T-helper 22 cell (primary cell): Measurements from ENCODE around the gene MEIOSIN.
"Not testable (repeated sequence)": the region's sequence is repeated elsewhere in the genome, so short reads cannot be mapped to it uniquely, and the experiment has no call there.

Source experiments
- DNase-seq: peaks from one replicate; pipeline ENCODE4 v3.0.0-alpha.2; 2020; ENCODE audit warnings: low read depth

Gene MEIOSIN

DNA sequence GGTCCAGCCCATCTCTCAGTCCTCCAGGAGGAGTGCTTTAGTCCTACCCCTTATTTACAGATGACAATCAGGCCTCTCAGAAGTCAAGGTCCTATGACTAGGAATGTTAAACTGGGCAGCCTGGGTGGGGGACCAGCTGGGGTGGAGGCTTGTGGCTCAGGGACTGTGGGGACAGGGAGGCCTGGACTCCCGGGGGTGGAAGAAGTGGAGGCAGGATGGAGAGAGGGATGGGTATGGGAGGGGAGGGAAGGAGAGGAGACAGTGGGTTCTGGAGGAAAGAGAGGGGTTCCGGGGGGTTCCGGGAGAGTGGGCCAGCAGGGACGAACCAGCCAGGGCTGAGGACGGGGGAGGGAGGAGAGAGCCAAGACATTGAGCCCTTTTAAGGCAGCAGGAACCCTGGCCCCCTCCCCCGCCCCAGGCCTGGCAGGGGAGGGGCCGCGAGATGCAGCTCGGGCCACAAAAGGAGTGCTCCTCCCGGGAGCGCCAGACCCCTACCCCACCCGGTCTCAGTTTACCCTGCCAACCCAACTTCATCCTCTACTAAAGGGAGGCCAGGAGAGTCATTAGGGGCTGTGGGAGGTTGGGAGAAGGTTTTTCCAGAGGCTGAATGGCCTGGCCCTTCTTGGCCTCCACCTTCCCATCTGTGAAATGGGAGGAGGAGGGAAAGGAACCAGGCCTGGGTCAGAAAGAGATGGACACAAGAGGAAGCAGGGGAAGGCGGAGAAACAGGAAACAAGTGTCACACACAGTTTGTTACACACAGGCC is 47.4 kb downstream of the MEIOSIN start:
- no peak for DNase-seq

DNA sequence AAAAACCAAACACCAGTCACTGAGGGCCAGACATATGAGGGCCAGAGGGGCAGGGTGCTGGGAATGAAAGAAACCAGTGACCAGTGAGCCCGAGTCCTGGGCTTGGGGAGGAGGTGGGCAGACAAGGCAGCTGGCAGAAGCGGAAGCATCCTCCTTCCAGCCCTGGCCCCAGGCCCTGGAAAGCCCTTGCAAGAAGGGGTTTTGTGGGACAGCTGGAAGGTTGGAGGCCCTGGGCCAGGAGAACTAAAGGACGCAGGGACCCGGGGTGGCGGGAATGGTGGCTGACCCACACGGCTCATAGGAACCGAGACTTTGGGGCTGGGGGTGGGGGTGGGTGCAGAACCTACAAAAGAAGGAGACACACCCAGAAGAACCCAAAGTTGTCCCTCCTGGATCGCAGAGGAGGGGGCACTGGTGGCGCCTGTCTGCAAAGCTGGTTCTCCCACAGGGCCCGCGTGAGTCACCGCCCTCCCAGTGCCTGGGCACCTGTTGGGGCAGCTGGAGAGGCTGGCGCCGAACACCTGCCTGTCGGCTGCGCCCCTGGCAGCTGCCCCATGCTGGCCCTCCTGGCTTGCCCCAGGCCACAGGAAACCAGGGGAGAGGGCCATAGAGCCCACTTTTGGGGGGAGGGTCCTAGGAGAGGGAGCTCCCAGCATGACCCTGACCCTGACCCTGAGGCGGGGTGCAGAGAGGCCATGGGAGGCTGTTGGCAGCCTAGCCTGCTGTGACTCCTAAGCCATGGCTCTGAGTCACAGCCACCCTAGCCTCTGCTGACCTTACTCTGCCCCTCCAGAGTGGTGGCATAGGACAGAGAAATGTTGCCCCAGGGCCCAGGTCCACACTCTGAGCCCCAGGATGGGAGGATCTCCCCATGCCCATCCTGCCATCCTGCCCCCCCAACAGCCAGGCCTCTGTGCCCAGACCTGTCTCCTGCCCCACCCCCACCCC is 48.2 kb downstream of the MEIOSIN start:
- DNase-seq: no peak

DNA sequence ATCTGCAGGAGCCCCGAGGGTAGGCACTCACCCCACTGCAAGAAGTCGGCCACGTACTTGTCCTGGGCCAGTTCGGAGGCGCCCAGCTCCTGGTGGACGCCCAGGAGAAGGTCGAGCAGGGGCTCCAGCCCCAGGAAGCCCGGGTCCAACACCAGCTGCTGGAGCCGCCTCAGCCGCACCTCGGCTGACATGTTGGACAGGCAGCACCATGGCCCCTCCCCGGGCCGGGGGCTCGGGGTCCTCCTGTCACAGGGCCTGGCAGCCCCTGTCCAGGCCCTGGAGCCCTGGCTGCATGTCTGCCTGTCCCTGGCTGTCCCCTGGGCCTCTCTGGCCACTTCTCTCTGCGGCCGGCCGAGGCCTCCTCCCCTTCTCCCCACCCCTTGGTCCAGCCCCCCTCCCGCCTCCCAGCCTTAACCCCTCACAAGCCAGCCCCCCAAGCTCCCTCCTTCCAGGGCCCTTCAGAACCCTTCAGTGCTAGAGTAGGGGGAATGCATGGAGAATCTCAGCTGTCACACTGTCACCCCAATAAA is 49.0 kb downstream of the MEIOSIN start, which contains the start of gene DMPK:
TSS of gene DMPK (minus strand) at position 329 of the 530 bp plus-strand sequence. CDS start at position 191, 138 bp downstream.
- DNase-seq: no peak

DNA sequence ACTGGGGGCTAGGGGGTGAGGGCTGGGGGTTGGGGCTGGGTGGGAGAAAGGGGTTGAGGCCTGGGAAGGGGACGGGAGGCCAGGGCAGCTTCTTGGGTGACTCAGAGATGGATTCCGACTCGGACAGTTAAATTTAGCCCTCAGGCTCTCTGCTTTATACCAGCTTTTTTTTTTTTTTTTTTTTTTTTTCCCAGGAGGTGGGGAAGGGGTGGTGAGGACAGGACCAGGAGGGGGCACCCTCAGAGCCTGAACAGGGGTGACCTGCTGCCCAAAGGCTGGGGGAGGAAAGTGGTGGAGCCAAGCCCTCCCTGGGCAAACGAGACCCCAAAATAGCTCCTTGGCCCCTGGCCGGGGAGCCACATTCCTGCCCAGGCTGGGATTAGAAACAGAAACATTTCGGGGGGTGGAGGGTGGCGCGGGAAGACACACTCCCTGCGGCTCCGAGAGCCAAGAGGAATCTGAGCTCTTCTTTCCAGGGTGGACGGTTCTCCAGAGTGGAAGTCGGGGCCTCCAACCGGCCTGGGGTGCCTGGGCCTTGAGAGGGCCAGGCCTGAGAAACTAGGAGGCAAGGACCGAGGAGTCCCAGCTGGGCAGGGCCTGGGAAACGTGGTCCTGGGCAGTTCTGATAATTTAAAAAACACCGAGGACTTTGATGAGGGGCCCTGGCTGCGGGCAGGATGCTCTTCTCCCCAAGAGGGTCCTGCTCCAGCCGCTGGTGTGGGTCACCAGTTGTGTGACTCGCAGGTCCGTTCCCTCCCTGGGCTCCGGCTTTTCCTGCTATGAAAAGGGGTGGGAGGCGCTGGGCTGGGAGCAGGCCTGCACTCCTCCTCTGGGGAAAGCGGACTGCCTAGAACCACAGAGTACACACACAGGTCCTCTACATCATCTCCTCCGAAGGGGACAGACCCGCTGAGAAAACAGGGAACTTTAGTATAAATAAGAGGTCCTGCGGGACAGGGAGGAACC is 49.9 kb downstream of the MEIOSIN start:
- DNase-seq: no peak

DNA sequence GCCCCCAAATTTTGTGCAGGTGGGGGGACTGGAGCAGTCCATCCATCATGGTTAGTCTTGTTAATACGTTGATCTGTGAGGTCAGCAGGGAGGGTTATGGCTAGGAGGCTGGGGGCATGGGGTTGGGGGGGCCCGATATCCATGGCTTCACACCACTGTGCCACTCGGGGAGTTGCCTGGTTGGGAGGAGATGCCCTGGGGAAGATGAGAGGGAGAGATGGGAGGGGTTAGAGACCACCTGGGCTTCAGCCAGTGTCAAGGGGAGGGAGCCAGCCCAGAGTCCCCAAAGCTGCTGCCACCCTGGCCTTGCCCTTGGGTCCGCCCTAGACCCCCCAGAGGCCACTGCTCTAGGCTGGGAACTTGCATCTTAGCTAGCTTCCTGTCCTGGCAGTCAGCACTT is 50.9 kb downstream of the MEIOSIN start:
- no peak for DNase-seq

DNA sequence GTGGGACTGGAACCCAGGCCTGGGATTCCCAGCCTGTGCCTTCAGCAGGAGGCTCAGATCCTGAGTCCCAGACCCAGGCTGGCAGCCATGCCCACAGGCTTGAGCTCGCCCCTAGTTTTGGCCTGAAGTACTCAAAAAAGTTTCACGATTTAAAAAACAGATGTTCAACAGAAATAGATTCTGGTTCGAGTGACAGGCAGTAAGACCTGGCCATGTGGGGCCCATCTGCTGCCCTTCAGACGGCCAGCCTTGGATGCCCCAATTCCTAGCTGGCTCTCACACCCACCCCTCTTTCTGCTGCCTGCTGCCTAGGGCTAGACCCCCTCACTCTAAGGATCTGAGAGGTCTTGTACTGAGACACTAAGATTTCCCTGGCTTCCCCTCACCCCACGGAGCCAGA is 51.9 kb downstream of the MEIOSIN start:
- no peak for DNase-seq

DNA sequence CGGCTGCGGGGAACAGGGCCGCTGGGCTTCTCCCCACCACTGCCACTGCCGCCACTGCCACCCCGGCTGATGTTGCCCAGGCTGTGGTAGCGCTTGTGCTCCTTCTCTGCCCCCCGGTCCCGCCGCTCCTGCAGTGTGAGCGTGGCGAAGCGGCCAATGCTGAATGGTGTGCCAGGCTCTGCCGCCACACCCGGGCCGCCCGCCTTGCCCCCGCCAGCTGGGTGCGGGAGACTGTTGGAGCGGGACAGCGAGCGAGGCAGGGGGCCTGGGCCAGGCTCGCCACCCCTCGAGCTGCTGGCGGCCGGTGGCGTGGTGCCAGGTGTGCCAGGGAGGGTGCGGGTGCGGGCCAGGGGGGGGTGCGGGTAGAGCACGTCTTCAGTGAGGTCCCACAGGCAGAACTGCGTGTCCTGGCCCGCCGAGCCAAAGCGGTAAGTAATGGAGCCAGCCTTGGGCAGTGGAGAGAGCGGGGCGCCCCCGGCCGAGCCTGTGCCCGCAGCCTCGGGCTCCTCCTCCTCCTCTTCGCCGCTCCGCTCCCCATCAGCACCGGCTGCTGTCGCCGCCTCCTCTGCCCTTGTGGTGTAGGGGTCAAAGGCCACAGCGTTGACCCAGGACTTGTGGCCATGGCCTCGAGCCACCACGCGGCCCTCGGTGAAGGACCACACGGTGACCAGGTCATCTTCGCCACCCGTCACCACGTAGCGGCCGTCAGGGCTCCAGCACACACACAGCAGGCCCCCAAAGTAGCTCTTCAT is 52.7 kb downstream of the MEIOSIN start:
- DNase-seq: no peak

DNA sequence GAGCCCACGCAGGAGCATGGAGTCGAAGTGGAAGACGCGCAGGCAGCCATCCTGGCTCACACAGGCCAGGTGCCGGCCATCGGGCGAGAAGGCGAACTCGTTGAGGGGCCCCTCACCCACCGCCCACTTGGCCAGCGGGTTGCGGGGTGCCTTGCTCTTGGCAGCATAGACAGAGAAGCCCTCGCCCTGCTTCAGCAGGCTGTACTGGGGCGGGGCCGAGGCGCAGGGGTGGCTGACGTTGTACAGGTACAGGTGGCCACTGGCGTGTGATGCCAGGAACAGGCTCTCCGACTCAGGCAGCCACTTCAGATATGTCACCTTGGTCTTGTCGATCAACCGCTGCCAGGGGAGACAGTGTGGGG is 53.3 kb downstream of the MEIOSIN start:
- DNase-seq: no peak

DNA sequence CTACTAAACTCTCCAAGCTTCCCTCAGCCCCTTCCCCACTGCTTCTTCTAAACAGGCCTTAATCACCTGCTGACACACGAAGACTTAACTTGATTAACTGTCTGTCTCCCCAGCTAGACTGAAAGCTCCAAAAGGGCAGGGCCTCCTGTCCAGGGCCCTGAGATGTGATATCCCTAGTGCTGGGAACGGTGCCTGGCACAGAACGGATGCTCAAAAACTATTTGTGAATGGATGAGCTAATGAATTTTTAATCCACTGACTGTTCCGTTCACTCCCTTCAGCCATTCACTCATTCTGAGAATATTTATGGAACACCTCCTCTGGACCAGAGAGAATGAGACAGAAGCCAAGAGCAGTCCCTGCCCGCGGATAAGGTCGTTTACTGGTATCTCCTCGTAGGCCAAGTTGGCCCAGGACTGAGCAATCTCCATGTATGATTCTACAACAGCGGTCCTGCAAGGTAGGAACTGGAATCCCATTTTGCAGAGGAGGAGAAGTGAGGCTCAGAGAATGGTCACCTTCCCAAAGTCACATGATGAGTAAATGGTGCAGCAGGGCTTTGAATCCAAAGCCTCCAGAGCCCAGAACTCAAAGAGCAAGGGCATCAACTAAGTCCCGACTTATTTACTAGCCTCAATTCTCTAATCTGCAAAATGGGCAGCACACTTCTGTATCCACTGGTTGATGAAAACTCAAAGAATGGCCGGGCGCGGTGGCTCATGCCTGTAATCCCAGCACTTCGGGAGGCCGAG is 56.0 kb downstream of the MEIOSIN start:
- DNase-seq: no peak

DNA sequence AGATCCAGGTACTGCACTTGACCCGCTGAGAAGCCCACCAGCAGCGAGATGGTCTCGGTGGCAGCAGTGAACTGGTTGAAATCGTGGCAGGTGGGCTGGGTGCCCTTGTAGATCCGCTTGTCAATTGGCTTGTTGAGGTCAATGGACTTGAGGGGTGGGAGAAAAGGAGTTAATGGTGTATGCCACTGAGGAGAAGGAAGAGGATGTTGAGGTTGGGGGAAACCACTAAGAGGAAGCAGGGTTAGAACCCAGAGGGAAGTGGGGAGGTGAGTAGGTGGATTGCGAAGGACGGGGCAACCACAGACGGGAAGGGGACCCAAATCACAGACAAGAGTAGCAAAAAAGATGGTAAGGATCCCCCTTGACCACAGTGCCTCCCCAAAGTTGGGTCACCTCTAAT is 57.7 kb downstream of the MEIOSIN start:
- DNase-seq: no peak

DNA sequence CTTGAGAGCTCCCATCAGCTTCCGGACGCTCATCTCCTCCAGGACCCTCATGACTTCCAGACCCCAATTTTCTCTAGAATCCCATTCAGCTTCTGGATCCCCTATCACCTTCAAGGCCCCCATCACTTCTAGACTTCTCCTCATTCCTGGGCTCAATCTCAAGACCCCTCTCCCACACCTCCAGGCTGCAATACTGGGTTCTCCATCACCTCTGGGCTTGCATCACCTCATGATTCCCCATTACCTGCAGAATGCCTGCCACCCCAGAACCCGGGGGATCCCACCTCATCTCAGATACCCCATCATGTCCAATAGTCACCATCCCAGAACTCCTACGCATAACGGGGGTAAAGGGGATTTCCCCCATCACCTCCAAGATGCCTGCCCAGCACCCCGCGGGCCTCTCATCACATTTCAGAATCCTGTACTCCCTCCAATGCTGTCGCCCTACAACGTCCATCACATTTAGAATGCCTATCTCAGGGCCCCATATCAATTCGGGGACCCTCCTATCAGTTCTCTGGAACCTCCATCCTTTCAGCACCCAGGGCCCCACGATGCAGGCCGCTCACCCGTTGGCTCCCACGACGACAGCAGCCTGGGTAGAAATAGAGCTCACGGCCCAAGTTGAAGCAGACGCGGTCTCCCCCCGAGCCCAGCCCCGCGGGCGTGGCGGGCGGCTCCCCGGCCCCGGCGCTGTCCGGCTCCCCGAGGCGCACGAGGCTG is 58.7 kb downstream of the MEIOSIN start:
- no peak for DNase-seq

DNA sequence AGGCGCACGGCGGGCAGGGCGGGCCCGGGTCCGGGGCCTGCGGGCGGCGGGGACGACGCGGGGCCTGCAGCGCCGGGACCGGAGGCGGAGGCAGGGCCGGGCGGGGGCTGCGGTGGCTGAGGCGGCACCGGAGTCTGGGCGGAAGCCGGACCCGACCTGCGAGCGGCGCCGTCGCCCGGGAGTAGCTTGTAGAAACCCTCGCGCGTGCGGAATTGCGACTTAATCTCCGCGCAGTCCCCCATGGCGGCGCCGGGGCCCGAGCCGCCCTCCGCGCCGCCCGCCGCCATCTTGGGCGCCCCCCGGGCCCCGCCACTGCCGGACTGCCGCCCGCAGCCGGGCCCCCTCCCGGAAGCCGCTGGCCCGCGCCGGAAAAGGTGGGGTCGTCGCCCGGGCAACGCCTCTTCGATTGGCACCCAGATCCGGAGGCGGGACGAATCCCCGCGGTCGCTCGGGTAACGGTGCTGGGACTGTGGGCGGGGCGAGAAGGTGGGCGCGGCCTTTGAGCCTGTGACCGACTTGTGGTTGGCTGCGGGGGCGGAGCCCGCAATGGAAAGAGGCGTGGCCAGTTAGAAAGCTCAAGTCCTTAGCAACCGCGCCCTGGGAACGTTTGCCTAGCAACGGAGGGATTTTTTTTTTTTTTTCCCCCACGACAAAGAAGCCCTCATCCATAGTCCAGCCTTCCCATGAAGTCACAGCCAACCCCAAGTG is 59.4 kb downstream of the MEIOSIN start, which contains the start of gene DMWD:
TSS of gene DMWD (minus strand) at position 376 of the 708 bp plus-strand sequence. CDS start at position 287, 89 bp downstream.
- peak; percentile 97 for DNase-seq

DNA sequence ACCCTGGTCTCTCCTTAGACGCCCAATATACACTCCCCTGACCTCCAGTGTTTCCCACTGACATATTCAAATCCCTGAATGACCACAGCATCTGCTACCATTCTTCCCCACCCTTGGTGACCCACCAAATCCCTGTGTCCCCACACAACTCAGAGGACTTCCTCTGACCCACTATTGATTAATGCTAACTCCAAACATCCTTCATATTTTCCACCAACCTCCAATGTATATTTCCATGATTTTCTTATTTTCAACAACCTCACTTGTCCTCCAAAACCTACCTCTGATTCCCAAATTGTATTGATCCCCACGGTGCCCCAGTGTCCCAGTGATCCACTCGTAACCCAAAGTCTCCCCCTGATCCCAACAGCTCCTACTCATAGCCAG is 59.9 kb downstream of the MEIOSIN start:
- DNase-seq: no peak

DNA sequence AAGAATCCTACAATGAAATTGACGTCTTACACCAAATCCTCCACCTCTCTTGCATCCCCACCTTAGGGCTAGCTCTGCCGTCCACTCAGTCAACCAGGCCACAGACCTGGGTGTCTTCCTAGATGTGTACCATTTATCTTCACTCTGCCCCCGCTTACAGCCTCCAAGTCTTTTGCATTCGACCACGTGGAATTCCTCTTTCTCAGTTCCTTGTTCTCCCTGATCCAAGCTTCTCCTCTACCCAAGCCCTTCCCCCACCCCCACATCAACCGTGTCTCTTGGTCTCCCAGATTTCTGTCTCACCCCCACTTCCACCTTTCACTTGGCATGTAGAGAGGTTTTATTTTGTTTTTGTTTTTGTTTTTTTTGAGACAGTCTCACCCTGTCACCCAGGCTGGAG is 60.6 kb downstream of the MEIOSIN start:
- DNase-seq: no peak

DNA sequence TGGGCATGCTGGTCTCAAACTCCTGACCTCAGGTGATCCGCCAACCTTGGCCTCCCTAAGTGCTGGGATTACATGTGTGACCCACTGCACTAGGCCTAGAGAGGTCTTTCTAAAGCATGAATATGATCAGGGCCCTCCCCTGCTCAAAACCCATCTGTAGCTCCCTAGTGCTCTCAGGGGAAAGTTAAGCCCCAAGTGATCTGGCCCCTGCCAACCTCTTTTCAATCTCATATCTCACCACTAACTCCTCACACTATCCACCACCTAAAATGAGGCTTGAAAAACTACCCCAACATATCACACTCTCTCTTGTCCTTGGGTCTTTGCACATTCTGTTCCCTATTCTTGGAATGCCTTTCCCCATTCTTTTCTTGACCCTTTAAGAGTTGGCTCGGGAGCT is 61.4 kb downstream of the MEIOSIN start:
- DNase-seq: no peak

DNA sequence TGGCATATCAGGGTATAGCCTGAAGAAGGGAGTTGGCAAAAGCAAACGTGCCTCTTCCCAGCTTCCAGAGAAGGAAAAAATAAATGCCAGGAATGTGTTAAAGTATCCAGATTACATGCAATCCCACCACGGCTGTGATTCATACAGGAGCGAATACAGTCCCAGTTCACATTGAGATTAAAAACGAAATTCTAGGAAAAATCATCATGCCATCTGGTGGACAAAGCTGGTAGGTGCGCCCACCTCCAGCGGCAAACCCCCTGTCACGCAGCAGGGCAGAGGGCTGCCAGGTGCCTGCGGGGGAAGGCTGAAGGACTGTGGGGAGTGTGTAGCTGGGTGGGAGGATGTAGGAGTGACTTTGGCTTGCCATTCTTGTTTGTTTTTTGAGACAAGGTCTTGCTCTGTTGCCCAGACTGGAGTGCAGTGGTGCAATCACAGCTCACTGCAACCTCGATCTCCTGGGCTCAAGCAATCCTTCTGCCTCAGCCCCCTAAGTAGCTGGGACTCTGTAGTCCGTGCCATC is 65.8 kb downstream of the MEIOSIN start:
- no peak for DNase-seq

DNA sequence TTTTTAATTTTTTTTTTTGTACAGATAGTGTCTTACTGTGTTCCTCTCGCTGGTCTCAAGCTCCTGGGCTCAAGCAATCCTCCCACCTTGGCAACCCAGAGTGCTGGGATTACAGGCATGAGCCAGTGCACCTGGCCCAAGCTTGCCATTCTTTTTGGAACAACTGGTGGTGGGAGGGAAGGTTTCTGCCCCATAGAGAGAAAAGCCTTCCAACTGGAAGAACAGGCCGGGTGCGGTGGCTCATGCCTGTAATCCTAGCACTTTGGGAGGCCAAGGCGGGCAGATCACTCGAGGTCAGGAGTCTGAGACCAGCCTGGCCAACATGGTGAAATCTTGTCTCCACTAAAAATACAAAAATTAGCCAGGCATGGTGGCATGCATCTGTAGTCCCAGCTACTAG is 66.3 kb downstream of the MEIOSIN start:
- DNase-seq: not testable (repeated sequence)

DNA sequence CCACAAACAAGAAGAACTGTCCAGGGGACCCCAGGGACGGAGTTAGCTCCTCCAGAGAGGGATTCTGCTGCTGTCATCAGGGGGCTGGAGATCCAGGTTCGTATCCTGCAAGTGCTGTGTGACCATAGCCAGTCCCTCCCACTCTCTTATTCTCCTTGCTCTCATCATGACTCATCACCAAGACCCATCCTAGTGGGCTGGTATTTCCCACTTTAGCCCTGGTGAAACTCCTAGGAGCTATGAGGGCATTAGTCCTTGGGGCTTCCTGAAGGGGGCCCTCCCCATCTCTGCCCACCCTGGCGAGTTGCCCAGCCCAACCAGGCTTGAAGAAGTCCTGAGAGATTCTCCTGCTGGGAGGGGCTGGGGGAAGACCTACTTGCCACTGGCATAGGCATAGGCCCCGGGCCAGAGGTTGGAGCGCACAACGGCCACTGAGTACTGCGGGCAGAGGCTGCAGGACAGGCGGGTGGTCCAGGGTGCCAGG is 66.9 kb downstream of the MEIOSIN start:
- DNase-seq: no peak
